Urothelium cell line (cell line): ENCODE results near the gene SLC38A7.
"Not testable (repeated sequence)": the region's sequence is repeated elsewhere in the genome, so short reads cannot be mapped to it uniquely, and the experiment has no call there.

Experiments
- DNase-seq: peaks from one replicate; pipeline ENCODE4 v3.0.0; 2011; ENCODE audit warnings: low spot score, mixed read lengths
- FAIRE-seq: peaks from 2 replicates; lab custom pipeline; 2011; peaks lifted over from hg19 to GRCh38; lab: Jason Lieb, UNC

The SLC38A7 gene

DNA sequence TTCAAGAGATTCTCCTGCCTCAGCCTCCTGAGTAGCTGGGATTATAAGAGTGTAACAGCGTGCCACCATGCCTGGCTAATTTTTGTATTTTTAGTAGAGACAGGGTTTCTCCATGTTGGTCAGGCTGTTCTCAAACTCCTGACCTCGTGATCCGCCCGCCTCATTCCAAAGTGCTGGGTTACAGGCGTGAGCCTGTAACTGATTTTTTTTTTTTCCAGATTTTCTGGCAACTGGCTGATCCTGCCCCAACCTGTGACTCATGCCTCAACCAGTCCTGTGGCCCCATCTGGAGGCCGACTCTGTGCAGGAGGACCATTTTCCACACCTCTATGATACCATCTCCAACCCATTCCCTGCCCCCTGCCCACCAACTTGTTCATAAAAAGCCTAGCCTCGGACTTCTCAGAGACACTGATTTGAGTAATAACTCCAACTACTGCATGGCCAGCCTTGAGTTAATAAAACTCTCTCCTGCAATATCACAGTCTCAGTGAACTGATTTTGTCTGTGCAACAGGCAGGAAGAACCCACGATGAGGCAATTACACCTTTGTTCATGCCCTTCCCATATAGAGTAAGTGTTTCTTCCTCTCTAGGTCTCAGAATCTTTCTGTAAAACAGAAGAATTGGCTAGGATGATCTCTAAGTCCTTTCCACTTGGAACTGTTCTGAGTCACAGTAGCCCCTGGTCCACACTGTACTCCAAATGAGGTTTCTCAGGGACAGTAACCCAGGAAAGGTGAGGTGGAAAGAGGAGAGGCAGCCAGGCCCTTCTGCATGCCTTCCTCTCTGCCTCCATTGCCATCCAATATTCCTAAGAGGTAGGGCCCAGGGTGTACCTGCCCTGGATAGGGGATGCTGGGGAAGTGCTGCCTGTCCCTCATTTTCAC, 46.2 kb downstream of the SLC38A7 start:
- DNase-seq (peak; percentile 88), FAIRE-seq (no peak)

DNA sequence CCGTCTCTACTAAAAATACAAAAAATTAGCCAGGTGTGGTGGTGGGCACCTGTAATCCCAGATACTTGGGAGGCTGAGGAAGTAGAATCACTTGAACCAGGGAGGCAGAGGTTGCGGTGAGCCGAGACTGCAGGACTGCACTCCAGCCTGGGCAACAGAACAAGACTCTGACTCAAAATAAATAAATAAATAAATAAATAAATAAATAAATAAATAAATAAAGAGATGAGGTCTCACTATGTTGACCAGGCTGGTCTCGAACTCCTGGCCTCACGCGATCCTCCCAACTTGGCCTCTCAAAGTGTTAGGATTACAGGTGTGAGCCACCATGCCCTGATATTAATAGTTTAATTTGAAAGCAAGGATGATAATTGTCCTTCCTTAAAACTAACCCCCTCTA, 47.5 kb downstream of the SLC38A7 start:
- FAIRE-seq, DNase-seq: not testable (repeated sequence)

GRCh38 chr16:58636466-58636865, 48.1 kb downstream of the SLC38A7 start:
- DNase-seq, result no peak
- no peak for FAIRE-seq

GRCh38 chr16:58635502-58635901, 49.1 kb downstream of the SLC38A7 start:
- FAIRE-seq (no peak), DNase-seq (no peak)

DNA sequence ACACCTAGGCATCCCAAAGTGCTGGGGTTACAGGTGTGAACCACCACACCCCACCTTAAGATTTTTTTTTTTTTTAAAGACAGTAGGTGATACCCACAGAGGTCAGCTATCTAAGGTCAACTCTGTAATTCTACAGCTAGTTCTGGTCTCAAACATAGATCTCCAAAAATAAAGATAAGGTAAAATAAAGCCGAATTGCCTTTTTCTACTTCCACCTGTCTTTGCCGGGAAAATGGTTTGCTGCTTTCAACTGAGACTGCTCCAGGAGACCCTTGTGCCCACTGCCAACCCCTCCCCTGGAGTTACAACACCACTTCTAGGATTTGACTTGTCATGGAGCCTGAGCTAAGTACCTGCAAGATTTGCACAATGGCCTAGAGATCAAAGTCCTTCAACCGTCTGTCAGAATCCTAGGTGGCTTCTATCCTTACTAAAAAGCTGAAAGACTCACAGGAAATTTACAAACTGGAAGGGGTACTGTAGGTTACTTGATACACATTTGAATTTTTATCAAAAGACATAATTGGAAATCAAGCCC, 50.2 kb downstream of the SLC38A7 start:
- DNase-seq (no peak), FAIRE-seq (no peak)

- FAIRE-seq, result peak; percentile 88
These were observed 54.6 kb downstream of the SLC38A7 start, which contains the start of gene CNOT1 for GRCh38 chr16:58629733-58630640. TSS of gene CNOT1 (minus strand) at chr16:58629826. CDS start at chr16:58599337, 30,489 bp downstream.

GRCh38 chr16:58628845-58629732, 55.5 kb downstream of the SLC38A7 start:
- no peak for FAIRE-seq

More at GRCh38 chr16:58629733-58630640, 54.6 kb downstream of the SLC38A7 start, which contains the start of gene CNOT1:
- DNase-seq, result peak; percentile 97

DNA sequence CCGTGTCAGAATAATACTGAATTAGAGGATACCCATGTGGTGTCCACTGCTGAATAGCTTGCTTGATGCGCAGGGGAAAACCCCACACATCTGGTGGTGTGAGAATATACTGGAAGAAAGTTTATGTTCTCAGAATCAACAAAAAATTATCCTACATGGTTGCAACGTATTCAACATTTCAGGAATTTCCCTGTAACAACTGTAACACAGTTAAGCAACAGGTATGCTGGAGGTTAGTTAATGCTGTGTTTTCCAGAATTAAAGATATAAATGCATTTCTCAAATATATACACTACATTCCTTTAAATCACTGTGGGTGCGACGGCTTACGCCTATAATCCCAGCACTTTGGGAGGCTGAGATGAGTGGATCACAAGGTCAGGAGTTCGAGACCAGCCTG, 60.4 kb downstream of the SLC38A7 start:
- FAIRE-seq (no peak), DNase-seq (no peak)

More at GRCh38 chr16:58628845-58629732, 55.5 kb downstream of the SLC38A7 start:
- no peak for DNase-seq

DNA sequence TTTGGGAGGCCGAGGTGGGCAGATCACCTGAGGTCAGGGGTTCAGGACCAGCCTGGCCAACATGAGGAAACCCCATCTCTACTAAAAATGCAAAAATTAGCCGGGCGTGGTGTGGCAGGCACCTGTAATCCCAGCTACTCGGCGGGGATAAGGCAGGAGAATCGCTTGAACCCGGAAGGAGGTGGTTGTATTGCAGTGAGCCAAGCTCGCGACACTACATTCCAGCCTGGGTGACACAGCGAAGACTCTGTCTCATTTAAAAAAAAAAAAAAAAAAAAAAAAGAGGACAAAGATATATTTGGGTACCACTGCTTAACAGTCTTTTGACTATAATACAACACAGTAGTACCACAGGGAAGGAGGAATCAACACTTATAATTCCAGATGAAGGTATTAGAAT, 64.2 kb downstream of the SLC38A7 start:
- DNase-seq, result no peak
- FAIRE-seq, result no peak

- FAIRE-seq, result no peak
- DNase-seq, result no peak
These were observed 69.3 kb downstream of the SLC38A7 start for GRCh38 chr16:58615280-58615679.
